Activated CD4-positive, alpha-beta memory T cell treated with anti-CD3 and anti-CD28 coated beads for 36 hours (primary cell): ENCODE results near the gene ERGIC1. TPM values are rescaled to one million over a fixed set of nuclear protein-coding genes. Genes with fewer than 3 reads are reported as not detected.
"Not testable (repeated sequence)": the region's sequence is repeated elsewhere in the genome, so short reads cannot be mapped to it uniquely, and the experiment has no call there.

Source experiments
- CTCF ChIA-PET: fragments of 350-600 bp; sonication (Branson Sonifier 250); formaldehyde crosslinking; loops from one replicate; lab custom pipeline; 2021; ENCODE audit warnings: antibody characterized with exemption, inconsistent platforms; lab: Charles Lee
- POLR2A ChIA-PET: fragments of 350-600 bp; sonication (Branson Sonifier 250); formaldehyde crosslinking; loops from one replicate; lab custom pipeline; 2021; ENCODE audit warnings: antibody characterized with exemption; lab: Charles Lee
- DNase-seq: peaks from one replicate; pipeline ENCODE4 v3.0.0-alpha.2; 2020
- H3K27ac Mint-ChIP-seq: one replicate; pipeline ENCODE4 v1.8.0; 2021; ENCODE audit warnings: mixed read lengths
- H3K27me3 Mint-ChIP-seq: one replicate; pipeline ENCODE4 v1.8.0; 2021; ENCODE audit warnings: mixed read lengths
- H3K36me3 Mint-ChIP-seq: one replicate; pipeline ENCODE4 v1.8.0; 2021; ENCODE audit warnings: mixed read lengths
- H3K4me1 Mint-ChIP-seq: one replicate; pipeline ENCODE4 v1.8.0; 2021; ENCODE audit warnings: low read depth, mixed read lengths
- H3K4me3 Mint-ChIP-seq: one replicate; pipeline ENCODE4 v1.8.0; 2021; ENCODE audit warnings: mild to moderate bottlenecking, mixed read lengths
- H3K9me3 Mint-ChIP-seq: one replicate; pipeline ENCODE4 v1.8.0; 2021; ENCODE audit warnings: mixed read lengths
- intact Hi-C: fragments of 100-400 bp; cut with micrococcal nuclease; formaldehyde crosslinking; loops from one replicate; pipeline ENCODE4 v1.15.1; 2023
- total RNA-seq, 2 experiments: library from RNA; stranded (reverse); gene quantifications; one replicate each; pipeline ENCODE4 v1.2.3, GENCODE V29; 2021

ERGIC1 gene
- total RNA-seq, 2 experiments from 2014 or later, result 41.9 to 42.7 TPM

DNA sequence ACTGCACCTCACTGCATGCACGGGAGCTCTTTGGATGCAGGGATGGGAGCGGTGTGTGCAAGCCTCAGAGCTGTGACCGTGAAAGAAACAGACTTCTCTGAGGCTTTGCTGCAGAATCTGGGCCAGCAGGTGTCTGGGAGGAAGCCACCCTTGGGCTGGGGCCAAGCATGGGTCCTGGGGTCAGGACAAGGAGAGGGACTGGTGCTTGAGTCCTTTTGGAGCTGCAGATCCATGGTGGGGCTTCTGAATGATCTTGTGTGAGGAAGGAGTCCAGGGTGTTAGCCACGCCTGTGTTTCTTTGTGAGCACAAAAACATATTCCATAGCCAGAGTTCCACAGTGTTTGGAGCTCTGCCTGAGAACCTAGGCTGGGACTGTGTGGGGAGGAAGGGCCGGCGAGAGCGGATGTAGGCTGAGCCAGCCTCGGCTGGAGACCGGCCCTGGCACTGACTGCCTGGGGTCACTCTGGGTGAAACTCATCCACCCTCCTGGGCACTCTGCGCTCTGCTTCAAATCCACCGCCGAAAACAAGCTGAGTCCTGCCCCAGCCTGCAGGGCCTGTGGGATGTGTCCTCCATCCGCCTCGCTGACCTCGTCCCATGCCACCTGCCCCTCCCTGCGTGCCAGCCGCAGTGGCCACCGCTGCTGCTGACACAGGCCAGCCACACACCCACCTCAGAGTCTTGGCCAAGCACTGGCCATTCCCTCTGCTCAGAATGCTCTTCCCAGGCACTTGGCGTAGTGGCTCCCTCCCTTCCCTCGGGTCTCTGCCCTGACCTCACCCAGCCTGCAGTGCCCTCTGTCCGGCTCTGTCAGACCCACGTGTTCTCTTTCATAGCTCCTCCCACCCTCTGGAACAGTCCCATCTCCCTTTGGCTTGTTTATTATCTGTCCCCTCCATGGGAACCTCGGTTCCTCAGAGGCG, 26.7 kb downstream of the ERGIC1 start:
- Mint-ChIP-seq H3K9me3 (no peaks in the 10 kb centered on the region), H3K4me3 (no peak overlapping the region), H3K27me3 (no peaks in the 10 kb centered on the region), H3K4me1 (peaks cover 21% of the 10 kb centered on the region), H3K36me3 (no peaks in the 10 kb centered on the region), H3K27ac (no peak overlapping the region)
- ChIA-PET CTCF (no interaction called here), POLR2A (no interaction called here)
- no peak for DNase-seq
- intact Hi-C loops, result no loop called here

DNA sequence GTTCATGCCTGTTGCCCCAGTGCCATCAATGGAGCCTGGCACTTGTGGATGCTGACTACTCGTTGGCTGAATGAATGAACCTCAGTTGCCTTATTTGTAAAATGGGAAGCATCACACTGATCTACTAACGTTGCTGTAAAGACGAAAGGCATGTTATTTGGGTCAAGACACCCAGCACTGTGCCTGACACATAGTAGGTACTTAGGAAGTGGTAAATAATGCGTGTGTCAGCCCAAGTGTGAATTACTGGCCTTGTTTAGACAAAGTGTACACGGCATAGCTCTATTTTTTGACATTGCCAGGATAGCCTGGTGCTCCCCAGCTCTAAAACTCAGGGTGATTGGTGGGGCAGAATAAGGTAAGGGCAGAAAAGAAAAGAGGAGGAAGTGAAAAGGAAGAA, 27.4 kb downstream of the ERGIC1 start:
- H3K27me3 Mint-ChIP-seq, result no peaks in the 10 kb centered on the region
- no peaks in the 10 kb centered on the region for H3K36me3 Mint-ChIP-seq
- CTCF ChIA-PET, result no interaction called here
- no peak overlapping the region for H3K4me3 Mint-ChIP-seq
- intact Hi-C loops, result no loop called here
- no peak overlapping the region for H3K27ac Mint-ChIP-seq
- H3K9me3 Mint-ChIP-seq, result no peaks in the 10 kb centered on the region
- POLR2A ChIA-PET, result no interaction called here
- no peak for DNase-seq
- peaks cover 21% of the 10 kb centered on the region for H3K4me1 Mint-ChIP-seq

DNA sequence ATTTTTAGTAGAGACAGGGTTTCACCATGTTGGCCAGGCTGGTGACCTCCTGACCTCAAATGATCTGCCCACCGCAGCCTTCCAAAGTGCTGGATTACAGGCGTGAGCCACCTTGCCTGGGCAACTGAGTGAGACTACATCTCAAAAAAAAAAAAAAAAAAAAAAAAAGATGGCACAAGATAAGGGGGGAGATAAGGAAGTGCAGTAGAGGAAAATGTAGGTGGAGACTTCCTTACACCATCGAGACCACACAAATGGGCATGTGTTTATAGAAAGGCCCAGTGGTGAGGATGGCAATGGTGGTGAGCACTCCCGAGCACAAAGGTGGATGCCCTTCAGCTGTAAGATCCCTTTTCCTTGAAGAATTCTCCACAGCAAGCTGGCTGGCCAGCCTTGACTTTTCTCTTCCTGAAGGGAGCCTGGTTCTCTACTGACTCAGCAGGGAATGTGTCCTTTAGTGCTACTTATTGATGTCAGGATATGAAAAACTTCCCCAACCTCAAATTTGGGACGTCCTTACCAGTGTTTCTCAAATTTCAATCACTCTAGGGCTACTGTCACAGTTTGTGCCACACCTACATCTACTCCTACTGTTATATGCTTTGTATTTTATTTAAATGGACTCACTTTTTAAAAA, 28.2 kb downstream of the ERGIC1 start:
- Mint-ChIP-seq H3K4me1 (peaks cover 21% of the 10 kb centered on the region), H3K9me3 (no peaks in the 10 kb centered on the region), H3K36me3 (no peaks in the 10 kb centered on the region), H3K27ac (no peak overlapping the region), H3K4me3 (no peak overlapping the region), H3K27me3 (no peaks in the 10 kb centered on the region)
- ChIA-PET CTCF (interaction anchor here (1.0 kb wide), 1 partner anchor 12 kb away, joined by 3 read pairs; no protein-coding TSS in a partner anchor), POLR2A (no interaction called here)
- DNase-seq, result no peak
- intact Hi-C loops, result no loop called here

DNA sequence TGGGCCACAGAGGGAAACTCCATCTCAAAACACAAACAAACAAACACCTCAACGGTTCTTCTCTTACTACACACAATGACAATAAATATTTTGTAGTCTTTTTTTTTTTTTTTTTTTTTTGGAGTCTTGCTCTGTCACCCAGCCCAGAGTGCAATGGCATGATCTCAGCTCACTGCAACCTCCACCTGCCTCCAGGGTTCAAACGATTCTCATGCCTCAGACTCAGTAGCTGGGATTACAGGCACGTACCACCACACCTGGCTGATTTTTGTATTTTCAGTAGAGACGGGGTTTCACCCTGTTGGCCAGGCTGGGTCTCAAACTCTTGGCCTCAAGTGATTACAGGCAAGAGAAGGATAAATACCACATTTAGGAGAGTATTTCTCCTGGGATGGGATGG, 30.1 kb downstream of the ERGIC1 start:
- H3K36me3 Mint-ChIP-seq, DNase-seq, H3K9me3 Mint-ChIP-seq, H3K27ac Mint-ChIP-seq, H3K27me3 Mint-ChIP-seq, intact Hi-C loops, POLR2A ChIA-PET, H3K4me3 Mint-ChIP-seq, CTCF ChIA-PET: not testable (repeated sequence)
- peaks cover 30% of the 10 kb centered on the region for H3K4me1 Mint-ChIP-seq

DNA sequence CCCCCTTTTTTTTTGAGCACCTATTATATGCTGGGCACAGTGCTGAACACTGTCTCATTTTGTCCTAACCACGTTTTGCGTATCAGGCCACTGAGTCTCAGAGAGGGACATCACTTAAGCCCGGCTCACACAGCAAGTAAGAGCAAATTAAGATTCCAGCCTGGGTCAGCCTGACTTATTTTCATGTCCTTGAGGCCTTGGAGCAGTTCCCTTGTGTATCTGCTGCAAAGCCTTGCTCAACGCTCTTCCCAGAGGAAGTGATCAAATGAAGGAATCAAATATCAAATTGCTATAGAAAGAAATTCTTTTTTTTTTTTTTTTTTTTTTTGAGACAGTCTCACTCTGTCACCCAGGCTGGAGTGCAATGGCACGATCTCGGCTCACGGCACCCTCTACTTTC, 30.7 kb downstream of the ERGIC1 start:
- intact Hi-C loops, result no loop called here
- Mint-ChIP-seq H3K36me3 (no peaks in the 10 kb centered on the region), H3K4me3 (no peak overlapping the region), H3K27me3 (no peaks in the 10 kb centered on the region), H3K27ac (no peak overlapping the region), H3K9me3 (no peaks in the 10 kb centered on the region), H3K4me1 (peaks cover 30% of the 10 kb centered on the region)
- DNase-seq, result no peak
- ChIA-PET CTCF (no interaction called here), POLR2A (no interaction called here)

DNA sequence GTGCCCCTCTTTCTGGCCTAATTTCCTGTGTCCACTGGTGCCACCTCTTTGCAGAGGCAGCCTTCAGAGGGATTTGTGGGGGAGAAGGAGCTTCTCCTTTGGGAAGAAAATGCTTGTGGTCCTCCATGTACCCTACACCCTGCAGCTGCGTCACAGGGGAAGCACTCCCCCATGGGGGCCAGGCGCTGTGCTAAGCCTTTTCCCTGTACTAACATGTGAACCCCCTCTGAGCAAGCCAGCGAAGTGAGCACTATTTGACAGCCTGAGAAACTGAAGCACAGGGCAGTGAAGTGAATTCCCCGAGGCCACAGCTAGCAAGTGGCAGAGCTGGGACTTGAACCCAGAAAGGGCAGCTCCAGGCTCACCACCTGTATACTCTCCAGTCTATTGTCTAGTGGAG, 32.3 kb downstream of the ERGIC1 start:
- no peaks in the 10 kb centered on the region for H3K27me3 Mint-ChIP-seq
- CTCF ChIA-PET, result no interaction called here
- no peak for DNase-seq
- no peaks in the 10 kb centered on the region for H3K36me3 Mint-ChIP-seq
- no peak overlapping the region for H3K27ac Mint-ChIP-seq
- intact Hi-C loops, result no loop called here
- POLR2A ChIA-PET, result no interaction called here
- H3K9me3 Mint-ChIP-seq, result no peaks in the 10 kb centered on the region
- H3K4me1 Mint-ChIP-seq, result peaks cover 17% of the 10 kb centered on the region
- H3K4me3 Mint-ChIP-seq, result no peak overlapping the region

DNA sequence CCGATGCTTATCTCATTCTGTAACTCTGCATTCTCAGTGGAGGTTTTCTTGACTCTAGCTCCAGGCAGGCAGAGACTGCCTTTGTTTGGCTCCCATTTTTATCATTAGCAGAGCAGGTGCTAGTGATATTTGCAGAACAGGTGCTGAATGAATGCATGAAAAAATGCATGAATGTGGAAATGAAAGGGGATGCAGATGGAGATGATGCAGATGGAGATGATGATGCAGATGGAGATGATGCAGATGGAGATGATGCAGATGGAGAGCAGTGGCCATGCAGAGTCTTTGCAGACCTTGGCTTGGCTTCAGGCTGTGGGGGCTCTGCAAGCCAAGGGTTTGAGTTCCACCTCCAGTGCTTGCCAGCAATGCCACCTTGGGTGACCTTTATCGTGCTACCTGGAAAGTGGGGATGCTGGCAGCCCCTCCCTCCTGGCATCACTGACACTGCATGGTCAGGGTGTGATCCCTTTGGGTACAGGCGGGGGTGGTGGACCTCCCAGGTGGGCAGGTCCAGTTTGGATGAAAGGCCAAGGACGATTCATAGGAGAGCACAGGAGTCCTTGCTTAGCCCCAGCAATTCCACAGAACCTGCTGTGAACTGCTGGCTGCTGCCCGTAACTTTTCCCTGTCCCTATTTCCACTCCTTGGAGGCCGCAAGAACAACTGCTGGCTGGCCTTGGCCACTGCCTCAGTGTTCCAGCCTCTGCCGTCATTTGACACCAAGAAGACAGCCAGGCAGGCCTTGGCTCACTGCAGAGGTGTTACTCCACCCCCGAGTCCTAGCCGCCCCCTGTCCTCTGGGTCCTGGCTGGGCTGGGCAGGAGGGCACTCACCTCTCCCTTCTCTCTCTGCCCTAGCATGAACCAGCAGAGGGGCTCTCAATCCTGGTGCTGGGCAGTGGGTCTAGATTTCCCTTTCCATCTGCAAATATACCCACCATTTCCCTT, 33.0 kb downstream of the ERGIC1 start:
- intact Hi-C loops, result no loop called here
- Mint-ChIP-seq H3K4me1 (peaks cover 14% of the 10 kb centered on the region), H3K36me3 (no peaks in the 10 kb centered on the region), H3K9me3 (no peaks in the 10 kb centered on the region), H3K27me3 (no peaks in the 10 kb centered on the region), H3K4me3 (no peak overlapping the region), H3K27ac (no peak overlapping the region)
- ChIA-PET POLR2A (no interaction called here), CTCF (no interaction called here)
- no peak for DNase-seq

DNA sequence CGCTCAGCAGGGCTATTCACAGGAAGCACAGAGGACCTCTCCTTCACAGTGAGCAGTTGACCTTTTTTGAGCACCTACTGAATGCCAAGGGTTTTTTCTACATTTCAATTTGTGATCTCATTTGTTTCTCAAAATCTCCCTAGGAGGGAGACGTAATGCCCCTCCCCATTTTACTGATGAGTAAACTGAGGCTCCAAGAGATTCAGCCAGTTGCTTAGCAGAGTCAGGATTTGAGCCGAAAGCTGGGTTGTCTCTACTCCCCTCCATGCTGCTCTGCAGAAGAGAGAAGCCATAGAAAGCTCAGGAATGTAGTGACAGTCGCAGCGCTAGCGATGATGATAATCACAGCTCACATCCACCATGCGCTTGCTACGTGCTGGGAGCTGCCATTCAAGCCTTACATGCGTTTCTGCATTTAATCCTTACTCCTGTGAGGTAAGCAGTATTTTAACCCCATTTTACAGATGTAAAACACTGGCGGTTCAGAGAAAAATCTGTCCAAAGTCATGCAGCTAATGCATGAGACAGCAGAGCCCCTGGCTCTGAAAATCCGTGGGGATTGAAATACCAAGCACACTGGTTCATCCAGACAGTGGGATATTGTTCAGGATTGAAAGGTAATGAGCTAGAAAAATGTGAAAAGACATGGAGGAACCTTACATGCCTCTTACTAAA, 33.8 kb downstream of the ERGIC1 start:
- H3K4me1 Mint-ChIP-seq, result peaks cover 10% of the 10 kb centered on the region
- POLR2A ChIA-PET, result no interaction called here
- CTCF ChIA-PET, result interaction anchor here (0.7 kb wide), 2 partner anchors 95 to 153 kb away, joined by 3 to 4 read pairs; no protein-coding TSS in a partner anchor
- H3K27ac Mint-ChIP-seq, result no peak overlapping the region
- no peak overlapping the region for H3K4me3 Mint-ChIP-seq
- no peaks in the 10 kb centered on the region for H3K36me3 Mint-ChIP-seq
- intact Hi-C loops, result no loop called here
- no peak for DNase-seq
- no peaks in the 10 kb centered on the region for H3K9me3 Mint-ChIP-seq
- H3K27me3 Mint-ChIP-seq, result no peaks in the 10 kb centered on the region

DNA sequence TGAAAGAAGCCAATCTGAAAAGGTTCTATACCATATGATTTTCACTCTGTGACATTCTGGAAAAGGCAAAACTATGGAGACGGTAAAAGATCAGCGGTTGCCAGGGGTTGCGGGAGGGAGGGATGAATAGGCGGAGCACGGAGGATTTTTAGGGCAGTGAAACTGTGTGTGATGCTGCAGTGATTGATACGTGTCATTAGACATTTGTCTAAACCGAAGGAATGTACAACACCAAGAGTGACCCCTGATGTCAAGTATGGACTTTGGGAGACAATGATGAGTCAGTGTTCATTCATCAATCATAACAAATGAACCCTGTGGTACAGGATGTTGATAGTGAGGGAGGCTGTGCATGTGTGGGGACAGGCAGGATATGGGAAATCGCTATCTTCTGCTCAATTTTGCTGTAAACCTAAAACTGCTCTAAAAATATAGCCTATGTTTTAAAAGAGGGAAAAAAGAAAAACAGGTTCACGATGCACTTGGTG, 34.4 kb downstream of the ERGIC1 start:
- no peaks in the 10 kb centered on the region for H3K27me3 Mint-ChIP-seq
- intact Hi-C loops, result no loop called here
- ChIA-PET CTCF (interaction anchor here (0.7 kb wide), 2 partner anchors 96 to 153 kb away, joined by 3 to 4 read pairs; no protein-coding TSS in a partner anchor), POLR2A (no interaction called here)
- H3K4me3 Mint-ChIP-seq, result no peak overlapping the region
- no peak overlapping the region for H3K27ac Mint-ChIP-seq
- H3K4me1 Mint-ChIP-seq, result peaks cover 10% of the 10 kb centered on the region
- H3K9me3 Mint-ChIP-seq, result no peaks in the 10 kb centered on the region
- no peak for DNase-seq
- H3K36me3 Mint-ChIP-seq, result no peaks in the 10 kb centered on the region

DNA sequence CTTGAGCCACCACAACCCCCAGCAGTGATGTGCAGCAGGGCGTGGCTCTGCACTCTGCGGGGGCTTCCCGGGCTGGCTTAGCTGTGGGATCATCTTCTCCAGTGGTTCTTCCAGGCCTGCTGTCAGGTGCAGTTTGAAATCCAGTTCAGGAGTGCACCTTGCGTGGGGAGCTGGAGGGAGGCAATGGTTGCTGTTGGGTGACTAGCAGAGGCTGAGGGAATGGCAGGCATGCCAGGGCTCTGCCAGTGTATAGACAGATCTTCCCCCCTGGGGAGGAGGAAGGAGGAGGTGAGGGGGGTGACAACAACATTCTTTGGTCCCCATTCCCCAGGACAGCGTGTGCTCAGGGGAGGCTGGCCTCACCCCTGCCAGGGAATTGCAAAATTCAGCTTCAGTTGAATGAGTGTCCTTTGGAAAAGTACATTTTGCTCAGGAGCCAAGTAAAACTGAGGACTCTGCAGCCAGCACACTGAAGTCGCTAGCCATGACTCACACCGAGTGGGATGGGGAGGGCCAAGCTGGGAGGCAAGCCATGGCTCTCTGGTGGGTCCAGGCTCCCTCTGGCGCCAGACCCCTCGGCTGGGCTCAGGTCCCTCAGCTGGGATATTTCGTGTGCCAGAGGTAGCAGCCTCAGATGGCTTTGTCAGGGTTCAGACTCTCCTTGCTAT, 35.0 kb downstream of the ERGIC1 start:
- H3K27ac Mint-ChIP-seq, result no peak overlapping the region
- POLR2A ChIA-PET, result no interaction called here
- H3K36me3 Mint-ChIP-seq, result no peaks in the 10 kb centered on the region
- no peaks in the 10 kb centered on the region for H3K27me3 Mint-ChIP-seq
- DNase-seq, result peak; percentile 16
- intact Hi-C loops, result no loop called here
- peaks cover 10% of the 10 kb centered on the region for H3K4me1 Mint-ChIP-seq
- no peaks in the 10 kb centered on the region for H3K9me3 Mint-ChIP-seq
- no peak overlapping the region for H3K4me3 Mint-ChIP-seq
- CTCF ChIA-PET, result interaction anchor here (0.5 to 0.6 kb wide), 2 partner anchors 78 to 154 kb away, joined by 3 to 4 read pairs; no protein-coding TSS in a partner anchor

DNA sequence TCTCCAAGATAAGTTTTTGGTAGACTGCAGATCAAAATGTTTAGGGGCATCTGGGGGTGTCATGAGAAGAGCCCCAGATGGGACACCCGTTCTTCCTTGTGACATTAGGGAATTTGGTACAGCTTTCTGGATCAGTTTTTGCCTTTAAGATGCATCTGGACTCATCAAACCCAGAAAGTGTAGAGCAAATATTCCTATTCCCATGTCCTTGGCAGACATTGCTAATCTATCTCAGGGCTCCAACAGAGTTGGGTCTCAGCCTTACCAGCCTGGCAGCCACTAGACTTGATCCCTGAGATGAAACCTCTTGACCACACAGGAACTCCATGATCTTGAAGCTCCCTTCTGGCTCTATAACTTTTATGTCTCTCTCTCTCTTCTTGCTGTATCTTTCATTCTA, 35.6 kb downstream of the ERGIC1 start:
- no peaks in the 10 kb centered on the region for H3K36me3 Mint-ChIP-seq
- H3K27ac Mint-ChIP-seq, result no peak overlapping the region
- intact Hi-C loops, result no loop called here
- H3K4me3 Mint-ChIP-seq, result no peak overlapping the region
- POLR2A ChIA-PET, result interaction anchor here (0.7 kb wide), 1 partner anchor 73 kb away, joined by 3 read pairs; no protein-coding TSS in a partner anchor
- H3K9me3 Mint-ChIP-seq, result no peaks in the 10 kb centered on the region
- no peak for DNase-seq
- no peaks in the 10 kb centered on the region for H3K27me3 Mint-ChIP-seq
- CTCF ChIA-PET, result interaction anchor here (0.6 kb wide), 1 partner anchor 155 kb away, joined by 3 read pairs; no protein-coding TSS in a partner anchor
- H3K4me1 Mint-ChIP-seq, result peaks cover 10% of the 10 kb centered on the region
